HG02981 (cell line): ENCODE measurements around the gene TEX28.
"Not testable (repeated sequence)": the region's sequence is repeated elsewhere in the genome, so short reads cannot be mapped to it uniquely, and the experiment has no call there.

Experiments used
- ATAC-seq: cut with Tn5 transposase; IDR thresholded peaks from one replicate; pipeline ENCODE4 v1.9.1; 2021; ENCODE audit warnings: mild to moderate bottlenecking, moderate library complexity; ENCODE audit not compliant: unreplicated experiment

The TEX28 gene

DNA sequence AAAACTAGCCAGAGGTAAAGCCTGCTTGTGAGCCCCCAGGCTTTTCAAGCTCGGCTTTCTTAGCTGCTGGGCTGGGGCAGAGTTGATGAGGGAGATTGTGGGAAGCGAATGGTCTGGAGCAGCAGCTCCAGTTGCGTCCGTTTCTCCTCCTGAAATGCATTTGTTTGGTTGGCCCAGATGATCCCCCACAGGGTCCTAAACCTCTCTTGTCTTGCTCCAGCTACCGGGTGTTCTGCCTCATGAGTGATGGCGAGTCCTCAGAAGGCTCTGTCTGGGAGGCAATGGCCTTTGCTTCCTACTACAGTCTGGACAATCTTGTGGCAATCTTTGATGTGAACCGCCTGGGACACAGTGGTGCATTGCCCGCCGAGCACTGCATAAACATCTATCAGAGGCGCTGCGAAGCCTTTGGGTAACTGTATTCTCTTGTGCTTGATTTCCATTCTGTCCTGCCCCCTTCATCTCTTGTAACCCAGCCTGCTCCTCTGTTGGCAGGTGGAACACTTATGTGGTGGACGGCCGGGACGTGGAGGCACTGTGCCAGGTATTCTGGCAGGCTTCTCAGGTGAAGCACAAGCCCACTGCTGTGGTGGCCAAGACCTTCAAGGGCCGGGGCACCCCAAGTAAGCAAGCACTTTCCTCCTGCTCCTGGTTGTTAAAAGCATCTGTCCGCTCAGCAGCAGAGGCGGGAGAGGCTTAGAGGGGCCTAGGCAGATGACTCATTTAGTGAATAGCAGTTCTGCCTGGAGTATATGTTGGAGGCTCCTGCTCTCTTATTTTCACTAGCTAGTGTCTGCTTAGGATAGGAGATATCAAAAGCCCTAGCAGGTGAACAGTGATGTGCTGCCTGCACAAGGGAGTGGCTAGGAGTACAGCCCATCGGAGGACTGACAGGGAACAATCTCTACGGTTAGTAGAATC, 16.0 kb upstream of the TEX28 start:
- no peak for ATAC-seq

DNA sequence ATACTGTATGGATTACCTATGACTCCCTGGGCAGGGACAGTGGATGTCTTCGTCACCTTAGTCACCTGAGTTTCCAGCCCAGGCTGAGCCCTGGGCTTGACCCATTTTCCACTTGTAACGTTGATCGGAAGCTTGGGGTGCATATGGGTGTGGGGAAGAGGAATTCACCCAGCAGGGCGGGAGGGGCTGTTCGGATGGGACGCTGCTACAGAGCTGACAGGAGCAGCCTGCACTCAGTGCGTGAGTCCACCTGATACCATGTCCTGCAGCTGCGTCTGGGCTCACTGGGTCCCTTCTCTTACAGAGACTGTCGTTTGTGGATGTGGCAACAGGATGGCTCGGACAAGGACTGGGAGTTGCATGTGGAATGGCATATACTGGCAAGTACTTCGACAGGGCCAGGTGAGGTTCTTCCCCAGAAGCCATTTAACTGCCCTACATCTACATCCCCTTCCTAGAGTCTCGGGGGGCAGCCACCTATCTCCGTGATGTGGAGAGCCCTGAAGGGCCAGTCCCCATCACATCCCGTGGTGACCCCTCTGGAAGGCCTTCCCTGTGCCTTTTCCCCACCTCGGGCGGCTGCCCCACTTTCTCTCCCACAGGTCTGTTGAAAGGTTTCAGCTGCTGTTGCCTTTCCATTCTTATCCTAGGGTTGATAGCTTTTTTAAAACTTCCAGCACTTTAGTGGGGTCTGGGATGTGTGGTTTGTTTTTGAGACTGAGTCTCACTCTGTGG, 14.3 kb upstream of the TEX28 start:
- no peak for ATAC-seq

DNA sequence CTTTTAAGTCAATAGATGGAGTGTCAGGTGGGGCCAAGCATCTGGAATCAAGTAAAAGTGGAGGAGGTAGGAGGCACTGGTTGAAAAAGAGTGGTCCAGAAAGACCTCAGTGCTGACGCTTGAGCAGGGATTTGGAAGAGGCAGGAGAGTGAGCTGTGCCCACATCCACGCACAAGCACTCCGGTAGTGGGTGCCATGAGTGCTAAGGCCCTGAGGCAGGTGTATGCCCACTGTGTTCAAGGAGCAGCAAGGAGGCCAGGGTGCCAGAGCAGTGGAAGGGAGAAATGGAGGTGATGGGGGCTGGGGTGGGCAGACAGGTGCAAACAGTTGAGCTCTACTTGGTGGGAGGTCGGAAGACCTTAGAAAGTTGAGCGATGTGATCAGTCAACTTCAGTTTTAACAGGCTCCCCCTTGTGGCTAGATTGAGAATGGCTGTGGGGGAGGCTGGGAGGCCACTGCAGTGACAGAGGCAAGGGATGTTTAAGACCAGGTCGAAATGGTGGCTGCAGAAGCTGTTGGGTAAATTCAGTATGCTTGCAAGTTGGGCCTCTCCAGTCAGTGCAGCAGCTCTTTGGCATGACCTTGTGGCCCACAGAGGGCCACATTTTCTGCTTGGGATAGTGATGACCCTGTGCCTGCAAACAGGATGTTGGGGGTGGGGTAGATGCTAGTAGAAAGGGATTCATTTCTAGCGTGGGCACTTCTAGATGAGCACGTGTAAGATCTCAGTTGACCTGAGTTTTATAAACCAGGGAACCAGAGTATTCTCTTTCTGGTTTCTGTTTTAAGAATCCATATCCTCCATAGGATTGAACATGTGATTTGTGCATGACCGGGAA, 13.4 kb upstream of the TEX28 start:
- no peak for ATAC-seq

DNA sequence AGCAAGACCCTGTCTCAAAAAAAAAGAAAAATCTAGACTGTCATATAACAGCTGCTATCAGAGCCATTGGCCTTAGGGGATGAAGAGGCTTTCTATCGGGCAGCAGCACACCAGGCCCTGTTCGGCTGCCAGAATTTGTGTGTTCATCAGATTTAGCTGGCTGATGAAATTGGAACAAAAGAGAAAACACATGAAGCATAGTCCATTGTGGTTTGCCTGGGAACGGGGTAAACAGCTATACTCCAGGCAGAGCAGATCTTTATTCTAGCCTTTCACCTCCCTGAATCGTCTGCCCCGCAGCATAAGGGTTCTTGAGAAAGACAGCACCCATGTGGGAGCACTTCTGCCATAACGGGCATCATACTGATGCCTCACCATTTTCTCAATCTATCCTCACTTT, 12.3 kb upstream of the TEX28 start:
- no peak for ATAC-seq

DNA sequence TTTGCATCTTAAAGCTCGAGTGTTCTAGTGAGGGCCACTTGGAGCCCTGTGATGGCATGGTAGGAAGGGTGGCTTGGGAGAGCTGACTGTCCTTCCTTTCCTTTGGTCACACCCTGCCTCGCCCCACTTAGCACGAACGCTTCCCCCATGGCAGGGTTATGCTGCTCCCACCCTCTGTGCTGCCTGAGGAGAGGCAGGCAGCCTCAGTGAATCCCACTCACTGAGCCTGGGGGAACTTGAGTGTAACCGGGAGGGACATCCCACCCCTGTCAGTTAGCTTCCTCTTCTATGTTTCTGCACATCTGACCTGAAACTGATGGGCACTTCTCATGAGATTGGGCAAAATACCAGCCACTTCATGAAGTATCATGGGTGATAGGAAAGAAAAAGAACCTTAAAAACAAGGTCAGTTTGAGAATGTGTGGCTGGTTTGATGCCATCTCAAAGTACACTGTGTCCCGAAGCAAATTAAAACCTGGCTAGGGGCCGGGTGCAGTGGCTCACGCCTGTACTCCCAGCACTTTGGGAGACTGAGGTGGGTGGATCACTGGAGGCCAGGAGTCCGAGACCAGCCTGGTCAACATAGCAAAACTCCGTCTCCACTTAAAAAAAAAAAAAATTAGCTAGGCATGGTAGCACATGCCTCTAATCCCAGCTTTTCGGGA, 10.7 kb upstream of the TEX28 start:
- ATAC-seq = no peak

DNA sequence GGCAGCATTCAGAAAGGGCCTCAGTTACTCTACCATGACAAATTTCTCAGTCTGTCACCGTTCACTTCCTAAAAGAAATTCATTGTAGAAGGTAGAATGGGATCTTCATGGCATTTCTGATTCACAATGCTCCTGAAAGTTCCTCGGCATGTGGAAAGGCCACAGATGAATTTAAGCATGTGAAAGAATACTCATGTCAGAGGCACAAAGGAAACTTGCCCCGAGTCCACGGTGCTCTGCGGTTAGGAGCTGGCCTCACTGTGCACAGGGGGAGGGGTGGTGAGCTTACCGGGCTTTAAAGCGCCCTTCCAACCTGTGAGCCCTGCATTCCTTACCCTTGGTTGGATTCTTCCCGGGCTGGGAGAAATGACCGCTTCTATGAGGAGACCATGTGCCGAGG, 9.9 kb upstream of the TEX28 start:
- no peak for ATAC-seq

DNA sequence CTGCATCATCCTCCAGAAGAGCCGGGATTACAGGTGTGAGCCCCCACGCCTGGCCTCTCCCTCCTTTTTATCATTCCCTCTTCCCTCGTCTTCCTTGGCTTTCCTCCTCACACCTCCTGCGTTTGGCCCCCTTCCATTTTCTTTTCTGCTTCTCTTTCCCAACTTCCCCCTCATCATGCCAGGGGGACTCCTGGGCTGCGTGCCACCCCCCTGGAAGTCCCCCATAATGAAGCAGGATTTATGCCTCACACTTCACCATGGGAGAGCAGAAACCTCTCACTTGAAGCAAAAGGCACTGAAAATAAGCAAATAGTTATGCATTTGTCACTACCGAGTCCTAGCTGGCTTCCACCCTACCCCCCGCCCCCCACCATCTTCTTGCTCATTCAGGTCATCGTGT, 8.6 kb upstream of the TEX28 start:
- no peak for ATAC-seq

DNA sequence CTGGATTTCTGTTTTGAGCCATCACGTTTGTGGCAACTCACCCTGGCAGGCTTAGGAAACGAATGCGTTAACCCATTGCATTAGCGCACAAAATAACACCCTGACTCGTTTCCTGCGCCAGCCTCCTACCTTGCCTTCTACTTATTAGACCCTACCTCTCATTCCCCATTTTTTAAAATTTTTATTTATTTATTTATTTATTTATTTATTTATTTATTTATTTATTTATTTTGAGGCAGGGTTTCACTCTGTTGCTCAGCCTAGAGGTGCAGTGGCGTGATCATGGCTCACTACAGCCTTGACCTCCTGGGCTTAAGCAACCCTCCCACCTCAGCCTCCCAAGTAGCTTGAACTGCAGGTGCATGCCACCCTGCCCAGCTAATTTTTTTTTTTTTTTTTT, 8.1 kb upstream of the TEX28 start:
- ATAC-seq = not testable (repeated sequence)

DNA sequence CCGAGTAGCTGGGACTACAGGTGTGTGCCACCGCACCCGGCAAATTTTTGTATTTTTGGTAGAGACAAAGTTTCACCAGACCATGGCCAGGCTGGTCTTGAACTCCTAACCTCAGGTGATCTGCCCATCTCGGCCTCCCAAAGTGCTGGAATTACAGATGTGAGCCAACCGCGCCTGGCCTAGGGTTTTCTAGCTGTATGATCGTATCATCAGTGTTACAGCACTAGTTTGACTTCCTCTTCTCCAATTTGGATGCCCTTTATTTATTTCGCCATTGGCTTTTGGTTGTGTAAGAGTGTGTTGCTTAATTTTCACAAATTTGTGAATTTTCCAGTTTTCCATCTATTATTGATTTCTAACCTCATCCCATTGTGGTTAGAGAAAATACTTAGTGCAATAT, 5.9 kb upstream of the TEX28 start:
- ATAC-seq = no peak

DNA sequence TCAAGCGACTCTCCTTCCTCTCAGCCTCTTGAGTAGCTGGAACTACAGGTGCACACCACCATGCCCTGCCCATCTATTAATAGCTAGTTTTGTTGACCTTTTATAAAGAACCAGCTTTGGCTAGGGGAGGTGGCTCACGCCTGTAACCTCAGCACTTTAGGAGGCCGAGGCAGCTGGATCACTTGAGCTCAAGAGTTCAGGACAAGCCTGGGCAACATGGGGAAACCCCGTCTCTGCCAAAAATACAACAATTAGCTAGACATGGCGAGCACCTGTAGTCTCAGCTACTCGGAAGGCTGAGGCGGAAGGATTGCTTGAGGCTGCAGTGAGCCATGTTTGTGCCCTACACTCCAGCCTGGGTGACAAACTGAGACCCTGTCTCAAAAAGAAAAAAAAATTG, 3.4 kb upstream of the TEX28 start:
- no peak for ATAC-seq

DNA sequence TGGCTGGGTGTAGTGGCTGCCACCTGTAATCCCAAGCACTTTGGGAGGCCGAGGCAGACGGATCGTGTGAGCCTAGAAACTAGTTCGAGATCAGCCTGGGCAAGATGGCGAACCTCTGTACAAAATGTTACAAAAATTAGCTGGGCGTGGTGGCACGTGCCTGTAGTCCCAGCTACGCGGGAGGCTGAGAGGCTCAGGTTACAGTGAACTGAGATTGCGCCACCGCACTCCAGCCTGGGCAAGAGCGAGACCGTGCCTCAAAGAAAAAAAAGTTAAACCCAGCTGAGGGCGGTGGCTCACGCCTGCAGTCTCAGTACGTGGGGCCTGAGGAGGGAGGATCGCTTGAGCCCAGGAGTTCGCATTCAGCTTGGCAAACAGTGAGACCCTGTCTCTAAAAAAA, 1.8 kb upstream of the TEX28 start:
- ATAC-seq = no peak

DNA sequence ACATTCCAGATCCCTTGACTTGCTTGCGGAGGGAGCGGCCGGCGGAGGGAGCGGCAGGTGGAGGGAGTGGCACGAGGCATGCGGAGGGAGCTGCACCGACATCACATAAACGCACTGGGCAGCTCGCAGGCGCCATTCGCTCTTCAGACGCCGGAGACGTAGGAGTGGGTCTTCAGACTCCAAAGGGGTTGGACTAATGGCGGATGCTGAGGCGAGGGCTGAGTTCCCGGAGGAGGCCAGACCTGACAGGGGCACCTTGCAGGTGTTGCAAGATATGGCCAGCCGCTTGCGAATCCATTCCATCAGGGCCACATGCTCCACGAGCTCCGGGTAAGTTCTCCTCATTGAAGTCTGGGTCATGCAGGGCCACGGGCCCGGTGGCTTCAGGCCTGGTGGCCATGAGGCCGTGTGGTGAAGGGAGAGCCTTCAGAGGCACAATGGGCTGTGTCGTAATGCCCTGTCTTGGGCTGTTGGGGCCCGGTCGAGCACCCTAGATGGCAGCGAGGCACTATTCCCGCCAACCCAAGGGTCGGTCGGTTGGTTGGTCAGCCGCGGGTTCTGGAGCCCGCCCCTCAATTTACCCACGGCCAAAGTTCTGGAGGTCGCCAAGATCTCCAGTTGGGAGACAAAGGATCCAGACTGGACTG, 863 bp upstream of the TEX28 start, which contains the start of gene TKTL1:
Gene TKTL1, plus strand, starts transcription at position 132 of the 647 bp plus-strand sequence. Its CDS starts 65 bp downstream, at position 197.
- ATAC-seq = no peak

DNA sequence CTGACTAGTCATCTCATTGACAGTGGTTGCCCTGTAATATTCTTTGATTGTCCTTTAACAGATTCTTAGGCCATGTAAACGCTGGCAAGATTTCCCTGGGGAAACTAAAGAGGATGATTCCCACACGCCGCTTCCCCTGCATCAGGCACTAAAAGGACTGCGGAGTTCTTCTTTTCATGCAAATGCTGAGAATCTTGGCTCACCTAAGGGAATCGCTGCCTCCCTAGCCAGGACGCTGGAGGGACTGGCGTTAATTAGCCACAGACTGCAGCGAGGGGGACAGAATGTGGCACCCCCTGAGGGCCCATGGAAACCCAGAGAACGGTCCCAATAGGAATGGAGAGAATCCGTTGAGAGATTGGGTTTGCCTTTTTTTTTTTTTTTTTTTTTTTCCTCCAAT, 8.5 kb downstream of the TEX28 start:
- not testable (repeated sequence) for ATAC-seq

DNA sequence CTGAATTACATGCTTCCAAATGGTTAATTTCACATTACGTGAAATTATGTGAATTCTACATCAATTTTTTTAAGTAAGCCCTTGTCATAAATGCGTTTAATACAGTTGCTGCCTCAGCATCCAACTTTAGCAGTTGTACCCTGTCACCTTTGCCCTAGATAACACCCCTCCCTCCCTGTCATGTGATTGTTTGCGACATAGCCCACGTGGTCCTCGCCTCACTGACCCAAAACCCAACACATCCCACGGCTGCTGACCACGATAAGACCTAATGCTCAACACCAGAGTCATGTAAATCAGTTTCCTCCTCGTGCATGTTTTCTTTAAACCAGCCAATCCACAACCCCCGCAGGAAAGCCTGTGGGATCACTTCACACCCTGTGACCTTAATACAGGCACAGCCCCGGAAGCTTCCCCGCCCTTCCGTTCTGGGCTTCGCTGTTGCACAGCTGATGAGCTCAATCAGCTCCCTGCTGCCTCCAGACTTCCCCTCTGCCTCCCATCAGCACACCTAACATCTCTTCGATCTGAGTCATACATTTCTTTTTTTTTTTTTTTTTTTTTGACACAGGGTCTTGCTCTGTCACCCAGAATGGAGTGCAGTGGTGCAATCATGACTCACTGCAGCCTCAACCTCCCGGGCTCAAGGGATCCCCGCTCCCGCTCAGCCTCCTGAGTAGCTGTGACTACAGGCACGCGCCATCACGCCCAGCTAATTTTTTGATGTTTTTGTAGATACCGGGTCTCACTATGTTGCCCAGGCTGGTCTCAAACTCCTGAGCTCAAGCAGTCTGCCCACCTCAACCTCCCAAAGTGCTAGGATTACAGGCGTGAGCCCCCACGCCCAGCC, 10.2 kb downstream of the TEX28 start:
- not testable (repeated sequence) for ATAC-seq

DNA sequence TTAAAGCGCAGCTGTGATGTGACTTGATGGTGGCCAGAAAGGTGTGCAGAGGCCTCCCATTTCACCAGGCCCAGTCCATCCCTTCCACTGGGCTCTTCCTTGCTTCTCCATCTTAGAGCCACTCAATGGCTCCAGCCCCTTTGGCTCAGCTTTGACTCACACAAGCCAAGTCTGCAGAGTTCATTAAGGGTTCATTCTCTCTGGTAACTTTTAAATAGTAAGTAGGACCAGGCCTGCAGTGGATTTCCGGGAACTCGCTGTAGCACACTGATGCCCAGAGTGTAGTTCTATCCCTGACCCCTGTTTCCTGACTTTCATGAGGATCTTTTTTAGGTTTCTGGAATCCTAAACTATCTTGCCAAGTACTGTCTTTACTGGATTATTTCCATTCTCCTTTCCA, 25.7 kb downstream of the TEX28 start:
- ATAC-seq = not testable (repeated sequence)

DNA sequence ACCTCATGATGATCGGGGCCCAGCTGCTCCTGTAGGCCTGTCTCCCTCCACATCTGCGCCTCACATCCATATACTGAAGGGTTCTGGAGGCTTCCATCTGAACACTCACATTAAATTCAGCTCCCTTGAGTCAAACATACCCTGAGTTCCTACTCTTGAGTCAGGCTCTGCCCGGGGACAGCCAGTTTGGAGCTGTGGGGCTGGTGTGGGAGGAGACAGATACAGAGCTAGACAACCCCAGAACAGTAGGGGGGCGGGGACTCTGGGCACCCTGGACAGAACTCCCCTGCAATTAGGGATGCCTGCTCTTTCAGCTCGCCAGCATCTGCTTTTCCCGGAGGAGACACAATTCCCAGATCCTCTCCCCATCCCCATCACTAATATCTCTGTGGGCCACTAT, 31.9 kb downstream of the TEX28 start:
- ATAC-seq = not testable (repeated sequence)

DNA sequence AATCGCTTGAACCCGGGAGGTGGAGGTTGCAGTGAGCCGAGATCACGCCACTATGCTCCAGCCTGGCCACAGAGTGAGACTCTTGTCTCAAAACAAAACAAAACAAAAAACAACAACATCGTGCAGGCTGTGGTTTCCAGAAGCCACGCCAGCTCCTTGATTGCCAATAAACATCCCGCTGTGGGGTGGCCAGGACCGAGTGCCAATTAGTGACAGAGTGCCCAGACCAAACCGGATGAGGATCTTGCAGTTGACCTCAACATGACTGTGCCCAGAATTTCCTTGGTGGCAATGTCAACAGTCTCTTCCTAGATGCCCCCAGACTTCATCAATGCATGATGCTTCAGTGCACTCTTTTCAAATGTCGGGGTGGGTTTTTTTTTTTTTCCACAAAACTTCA, 36.2 kb downstream of the TEX28 start:
- not testable (repeated sequence) for ATAC-seq

DNA sequence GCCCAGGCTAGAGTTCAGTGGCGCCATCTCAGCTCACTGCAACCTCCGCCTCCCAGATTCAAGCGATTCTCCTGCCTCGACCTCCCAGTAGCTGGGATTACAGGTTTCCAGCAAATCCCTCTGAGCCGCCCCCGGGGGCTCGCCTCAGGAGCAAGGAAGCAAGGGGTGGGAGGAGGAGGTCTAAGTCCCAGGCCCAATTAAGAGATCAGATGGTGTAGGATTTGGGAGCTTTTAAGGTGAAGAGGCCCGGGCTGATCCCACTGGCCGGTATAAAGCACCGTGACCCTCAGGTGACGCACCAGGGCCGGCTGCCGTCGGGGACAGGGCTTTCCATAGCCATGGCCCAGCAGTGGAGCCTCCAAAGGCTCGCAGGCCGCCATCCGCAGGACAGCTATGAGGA, 37.6 kb downstream of the TEX28 start, which contains the start of gene OPN1MW3:
Gene OPN1MW3, plus strand, starts transcription at position 301 of the 400 bp plus-strand sequence. Its CDS starts 38 bp downstream, at position 339.
- not testable (repeated sequence) for ATAC-seq

DNA sequence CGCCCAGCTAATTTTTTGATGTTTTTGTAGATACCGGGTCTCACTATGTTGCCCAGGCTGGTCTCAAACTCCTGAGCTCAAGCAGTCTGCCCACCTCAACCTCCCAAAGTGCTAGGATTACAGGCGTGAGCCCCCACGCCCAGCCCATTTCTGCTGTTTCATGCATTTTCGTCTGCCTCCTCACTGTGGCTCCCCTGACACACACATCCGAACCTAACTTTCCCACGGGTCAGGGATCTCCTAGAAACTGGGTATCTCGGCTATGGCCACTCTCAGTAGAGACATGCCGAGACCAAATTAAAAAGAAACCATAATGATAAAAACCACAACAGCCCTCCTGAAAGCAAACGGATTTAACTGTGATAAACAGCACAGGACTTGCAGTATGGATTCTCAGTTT, 46.8 kb downstream of the TEX28 start:
- ATAC-seq = not testable (repeated sequence)
